Thyroid gland (tissue), 4 donors: ENCODE measurements around the gene CHMP4A. TPM values are rescaled to one million over a fixed set of nuclear protein-coding genes. Genes with fewer than 3 reads are reported as not detected.

ENCODE experiments used
- DNase-seq, 2 donors: peaks; one replicate each; pipeline ENCODE4 v3.0.0-alpha.2; 2019
- H3K27ac ChIP-seq, 3 donors: fragments of 200-600 bp; sonication (generic); 1 replicate in 2 of 3; 2 replicates in 1 of 3; pipeline ENCODE4 v1.5.1; 2016 to 2019; ENCODE audit warnings: mild to moderate bottlenecking in 1 of 3, moderate library complexity in 1 of 3
- H3K27me3 ChIP-seq: fragments of 200-600 bp; sonication (generic); one replicate; pipeline ENCODE4 v1.5.1; 2019
- H3K36me3 ChIP-seq, 2 donors: fragments of 200-600 bp; sonication (generic); one replicate each; pipeline ENCODE4 v1.5.1; 2016 to 2019
- H3K4me1 ChIP-seq, 2 donors: fragments of 200-600 bp; sonication (generic); one replicate each; pipeline ENCODE4 v1.5.1; 2017 to 2019
- H3K4me3 ChIP-seq, 3 donors: fragments of 200-600 bp; sonication (generic); replicated peaks in 1 of 3; 1 replicate in 2 of 3; 2 replicates in 1 of 3; pipeline ENCODE4 v1.5.1; 2016; ENCODE audit warnings: mild to moderate bottlenecking in 1 of 3
- H3K9me3 ChIP-seq: fragments of 200-600 bp; sonication (generic); one replicate; pipeline ENCODE4 v1.5.1; 2017
- CTCF ChIP-seq, 6 experiments: fragments of 200-600 bp in 3 of 6; fragments of 450-650 bp in 3 of 6; sonication (generic) in 3 of 6; IDR thresholded peaks; one replicate each; pipeline ENCODE4 v1.5.1; 2016 to 2019; ENCODE audit warnings: antibody characterized with exemption in 6 of 6, mild to moderate bottlenecking in 2 of 6, inconsistent platforms in 1 of 6, moderate library complexity in 1 of 6
- POLR2A ChIP-seq, 2 donors: fragments of 450-650 bp; IDR thresholded peaks; one replicate each; pipeline ENCODE4 v1.6.1; 2017; ENCODE audit warnings: antibody characterized with exemption in 2 of 2, mild to moderate bottlenecking in 2 of 2, moderate library complexity in 1 of 2
- WGBS, 2 donors: methylation state at CpG; one replicate each; pipeline ENCODE4 v1.1.5; 2017; 5-methylcytosine and 5-hydroxymethylcytosine counted together
- intact Hi-C: fragments of 100-400 bp; cut with DNase I; formaldehyde crosslinking; loops from one replicate; pipeline ENCODE4 v1.15.1; 2023
- total RNA-seq, 4 donors: library from RNA; depleted of rRNA; stranded (reverse); fragments of >200 nt; gene quantifications; one replicate each; pipeline ENCODE4 v1.2.3, GENCODE V29; 2016

CHMP4A gene
- total RNA-seq, 4 donors from 2014 or later: 26.5 to 60.2 (median 46.2) TPM

DNA sequence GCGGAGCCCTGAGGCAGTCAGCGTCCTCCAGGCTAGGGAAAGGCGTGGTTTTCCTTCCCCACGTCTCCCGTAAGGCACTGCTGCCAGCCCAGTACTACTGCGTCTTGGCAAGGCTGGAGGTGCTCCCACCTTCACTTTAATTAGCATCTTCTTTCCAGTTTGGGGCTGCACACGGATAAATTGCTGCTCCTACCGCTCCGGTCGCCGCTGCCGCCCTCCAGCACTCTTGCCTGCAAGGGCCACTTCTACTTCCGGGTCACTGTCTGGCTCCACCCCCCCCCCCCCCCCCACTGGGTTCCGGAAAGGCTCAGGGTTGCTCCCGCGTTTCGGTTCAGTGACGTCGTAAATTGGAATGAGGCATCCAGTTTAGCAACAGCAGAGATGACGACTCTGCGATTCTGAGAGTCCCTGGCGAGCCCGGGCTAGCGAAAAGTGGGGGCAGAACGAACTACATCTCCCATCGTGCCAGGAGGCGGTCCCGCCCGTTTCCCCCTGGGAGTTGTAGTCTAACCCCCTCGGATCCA, 18.9 kb upstream of the CHMP4A start, which contains the start of gene NEDD8:
Gene NEDD8 (minus strand): TSS at position 247 of the 524 bp plus-strand sequence. CDS start 100 bp downstream, at position 147.
- intact Hi-C loops: loop anchor here (10.0 kb wide), 1 partner anchor 203 kb away; no protein-coding TSS in a partner anchor
- peak within 1 kb of the TSS; percentile 56 to 92 (median 78) for H3K4me3 ChIP-seq
- peaks cover 18 to 28% of the 10 kb centered on the region in 2 donors for H3K4me1 ChIP-seq
- TF ChIP-seq CTCF (IDR thresholded peaks at IDR 0.05) (peak in 1 of 6 experiments; percentile 5), POLR2A (IDR thresholded peaks at IDR 0.05) (peak in 1 of 2 donors; percentile 51)
- peak; percentile 89 to 91 for DNase-seq
- H3K27ac ChIP-seq: peak within 1 kb of the TSS; percentile 64 to 91 (median 85)
- H3K9me3 ChIP-seq: no peaks in the 10 kb centered on the region
- peaks cover 16 to 17% of the 10 kb centered on the region in 2 donors for H3K36me3 ChIP-seq
- 0 to 1% methylated on average over 20 of the region's 30 CpGs for WGBS, 2 donors
- no peaks in the 10 kb centered on the region for H3K27me3 ChIP-seq

- H3K27me3 ChIP-seq: no peaks in the 10 kb centered on the region
- peaks cover 9 to 10% of the 10 kb centered on the region in 2 donors for H3K36me3 ChIP-seq
- no peak for TF ChIP-seq CTCF (IDR thresholded peaks at IDR 0.05)
- no peak for TF ChIP-seq POLR2A (IDR thresholded peaks at IDR 0.05)
- H3K27ac ChIP-seq: peak overlapping the region; percentile 64 to 91 (median 85)
- H3K4me1 ChIP-seq: peaks cover 18 to 28% of the 10 kb centered on the region in 2 donors
- no peaks in the 10 kb centered on the region for H3K9me3 ChIP-seq
- intact Hi-C loops: loop anchor here (10.0 kb wide), 1 partner anchor 203 kb away; no protein-coding TSS in a partner anchor
- H3K4me3 ChIP-seq: peak overlapping the region; percentile 56 to 92 (median 78)
- DNase-seq: no peak
- WGBS, 2 donors: 12 to 19% methylated on average over 16 to 23 of the region's 23 CpGs
Observed at GRCh38 chr14:24231263-24232120, 18.2 kb upstream of the CHMP4A start.

- WGBS, 2 donors: 0 to 59% methylated on average over 1 of the region's 1 CpG
- H3K27ac ChIP-seq: no peak overlapping the region
- H3K27me3 ChIP-seq: no peaks in the 10 kb centered on the region
- DNase-seq: no peak
- H3K4me1 ChIP-seq: peaks cover 24 to 35% of the 10 kb centered on the region in 2 donors
- TF ChIP-seq CTCF (IDR thresholded peaks at IDR 0.05) (no peak), POLR2A (IDR thresholded peaks at IDR 0.05) (no peak)
- H3K36me3 ChIP-seq: no peaks in the 10 kb centered on the region
- intact Hi-C loops: no loop called here
- H3K9me3 ChIP-seq: no peaks in the 10 kb centered on the region
- no peak overlapping the region for H3K4me3 ChIP-seq
Observed at GRCh38 chr14:24228902-24229301, 15.6 kb upstream of the CHMP4A start.

DNA sequence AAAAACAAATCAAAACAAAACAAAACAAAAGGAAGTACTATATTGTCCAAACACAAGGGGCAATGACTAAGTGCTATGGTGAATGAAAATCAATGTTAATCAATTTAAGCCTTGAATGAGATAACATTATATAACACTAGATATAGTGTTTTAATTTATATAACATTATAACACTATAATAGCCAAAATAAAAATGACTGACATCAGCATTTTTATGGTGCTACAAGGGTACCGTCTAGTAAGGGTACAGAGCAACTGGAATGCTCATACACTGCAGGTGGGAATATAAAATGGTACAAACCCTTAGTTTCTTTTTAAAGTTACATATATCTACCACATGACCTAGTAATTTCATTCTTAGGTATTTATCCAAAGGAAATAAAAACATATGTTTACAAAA, 13.2 kb upstream of the CHMP4A start:
- Histone ChIP-seq H3K36me3 (no peaks in the 10 kb centered on the region), H3K9me3 (no peaks in the 10 kb centered on the region), H3K27ac (no peak overlapping the region), H3K4me3 (no peak overlapping the region), H3K4me1 (peaks cover 11 to 26% of the 10 kb centered on the region in 2 donors), H3K27me3 (no peaks in the 10 kb centered on the region)
- intact Hi-C loops: no loop called here
- DNase-seq: no peak
- 73 to 86% methylated on average over 1 of the region's 1 CpG for WGBS, 2 donors
- no peak for TF ChIP-seq CTCF (IDR thresholded peaks at IDR 0.05)
- TF ChIP-seq POLR2A (IDR thresholded peaks at IDR 0.05): no peak
